Astrocyte of the cerebellum (primary cell): ENCODE results near the gene TESMIN.

Source experiments
- DNase-seq: peaks from one replicate; pipeline ENCODE4 v3.0.0-alpha.2; 2011; ENCODE audit warnings: low read depth
- H3K4me3 ChIP-seq: 2 replicates; pipeline ENCODE4 v1.5.1; 2011; ENCODE audit warnings: mild to moderate bottlenecking, low read depth, low read length, moderate library complexity
- CTCF ChIP-seq: IDR thresholded peaks from 2 replicates; pipeline ENCODE4 v1.5.1; 2012; ENCODE audit warnings: low read length, low read depth, moderate library complexity, mild to moderate bottlenecking; ENCODE audit errors: missing control alignments
- in situ Hi-C: cut with HindIII; loops from 2 replicates; pipeline ENCODE4 v1.10.0; 2017; ENCODE audit warnings: low sequenced_read_pairs

TESMIN gene

GRCh38 chr11:68688881-68689280, 62.4 kb downstream of the TESMIN start:
- no peak for DNase-seq
- H3K4me3 ChIP-seq, result no peak overlapping the region
- no peak for TF ChIP-seq CTCF
- in situ Hi-C loops, result loop anchor here (5.0 kb wide), 1 partner anchor 78 kb away; no protein-coding TSS in a partner anchor

- no peak overlapping the region for H3K4me3 ChIP-seq
- in situ Hi-C loops, result loop anchor here (5.0 kb wide), 1 partner anchor 79 kb away; no protein-coding TSS in a partner anchor
- DNase-seq, result no peak
- TF ChIP-seq CTCF, result no peak
Observed at GRCh38 chr11:68687986-68688385, 63.3 kb downstream of the TESMIN start.

GRCh38 chr11:68687311-68687710, 64.0 kb downstream of the TESMIN start:
- in situ Hi-C loops, result loop anchor here (5.0 kb wide), 1 partner anchor 80 kb away; no protein-coding TSS in a partner anchor

GRCh38 chr11:68686486-68686885, 64.8 kb downstream of the TESMIN start:
- DNase-seq, result no peak
- in situ Hi-C loops, result loop anchor here (5.0 kb wide), 1 partner anchor 81 kb away; no protein-coding TSS in a partner anchor
- TF ChIP-seq CTCF, result no peak
- no peak overlapping the region for H3K4me3 ChIP-seq

More at GRCh38 chr11:68687311-68687710, 64.0 kb downstream of the TESMIN start:
- H3K4me3 ChIP-seq, result no peak overlapping the region
- no peak for TF ChIP-seq CTCF
- no peak for DNase-seq

GRCh38 chr11:68685656-68686380, 65.5 kb downstream of the TESMIN start:
- in situ Hi-C loops, result loop anchor here (5.0 kb wide), 1 partner anchor 81 kb away; no protein-coding TSS in a partner anchor
- no peak overlapping the region for H3K4me3 ChIP-seq
- no peak for DNase-seq
- no peak for TF ChIP-seq CTCF

GRCh38 chr11:68684385-68685356, 66.6 kb downstream of the TESMIN start, which contains the start of gene GAL:
TSS of gene GAL (plus strand) at chr11:68684544. CDS start at chr11:68684924, 380 bp downstream.
- no peak for TF ChIP-seq CTCF
- in situ Hi-C loops, result loop anchor here (5.0 kb wide), 1 partner anchor 83 kb away; no protein-coding TSS in a partner anchor
- no peak for DNase-seq
- H3K4me3 ChIP-seq, result no peak within 1 kb of the TSS
